ENCODE data around the gene PAAF1.

PAAF1 gene

DNA sequence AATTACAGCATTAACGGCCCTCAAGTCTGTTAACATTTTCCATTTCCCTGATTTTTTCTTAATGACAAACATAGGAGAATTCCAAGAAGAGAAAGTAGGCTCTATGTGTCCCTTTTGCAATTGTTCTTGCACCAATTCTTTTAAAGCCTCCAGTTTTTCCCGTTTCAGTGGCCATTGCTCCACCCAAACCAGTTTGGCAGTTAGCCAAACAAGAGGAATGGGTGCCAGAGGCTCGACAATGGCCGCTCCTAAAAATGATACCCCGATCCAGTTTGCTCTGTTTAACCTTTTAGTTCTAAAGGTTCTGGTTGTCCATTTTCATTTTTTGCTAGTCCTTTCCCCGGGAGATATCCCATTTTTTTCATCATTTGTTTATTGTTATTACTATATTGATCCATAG, 67.3 kb downstream of the PAAF1 start:
- in situ Hi-C loops (cut with HindIII; ENCODE audit: low sequenced_read_pairs), result no loop called here

DNA sequence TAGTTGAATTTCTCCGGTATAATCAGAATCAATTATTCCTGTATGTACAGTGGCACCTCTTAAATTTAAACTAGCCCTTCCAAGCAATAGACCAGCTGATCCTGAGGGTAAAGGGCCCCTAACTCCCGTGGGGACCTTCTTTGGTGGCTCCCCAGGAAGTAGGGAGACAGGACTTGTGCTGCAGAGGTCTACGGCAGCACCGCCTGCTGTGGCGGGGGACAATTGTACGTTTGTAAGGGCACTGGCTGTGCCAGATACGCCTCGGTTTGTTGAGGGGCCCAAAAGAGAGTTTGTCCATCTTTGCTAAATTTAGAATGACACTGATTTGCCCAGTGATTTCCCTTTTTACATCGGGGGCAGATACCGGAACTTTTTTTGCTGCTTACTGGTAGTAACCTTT, 68.1 kb downstream of the PAAF1 start:
- in situ Hi-C loops (cut with HindIII; ENCODE audit: low sequenced_read_pairs), result no loop called here

DNA sequence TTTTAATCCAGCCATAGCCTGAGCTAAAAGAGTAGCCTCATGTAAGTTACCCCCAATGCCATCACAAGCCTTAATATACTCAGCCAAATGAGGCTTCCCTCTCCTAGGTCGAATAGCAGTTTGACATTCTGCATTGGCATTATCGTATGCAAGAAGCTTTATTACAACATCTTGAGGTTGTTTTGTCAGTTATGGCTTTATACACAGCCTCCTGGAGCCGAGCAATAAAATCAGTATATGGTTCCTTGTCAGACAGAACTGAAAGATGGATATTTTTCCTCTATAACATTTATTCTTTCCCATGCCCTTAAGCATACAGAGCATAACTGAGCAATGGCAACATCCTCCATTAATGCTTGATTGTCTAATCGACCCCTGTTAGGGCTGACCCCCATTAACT, 68.6 kb downstream of the PAAF1 start:
- in situ Hi-C loops (cut with HindIII; ENCODE audit: low sequenced_read_pairs), result no loop called here

DNA sequence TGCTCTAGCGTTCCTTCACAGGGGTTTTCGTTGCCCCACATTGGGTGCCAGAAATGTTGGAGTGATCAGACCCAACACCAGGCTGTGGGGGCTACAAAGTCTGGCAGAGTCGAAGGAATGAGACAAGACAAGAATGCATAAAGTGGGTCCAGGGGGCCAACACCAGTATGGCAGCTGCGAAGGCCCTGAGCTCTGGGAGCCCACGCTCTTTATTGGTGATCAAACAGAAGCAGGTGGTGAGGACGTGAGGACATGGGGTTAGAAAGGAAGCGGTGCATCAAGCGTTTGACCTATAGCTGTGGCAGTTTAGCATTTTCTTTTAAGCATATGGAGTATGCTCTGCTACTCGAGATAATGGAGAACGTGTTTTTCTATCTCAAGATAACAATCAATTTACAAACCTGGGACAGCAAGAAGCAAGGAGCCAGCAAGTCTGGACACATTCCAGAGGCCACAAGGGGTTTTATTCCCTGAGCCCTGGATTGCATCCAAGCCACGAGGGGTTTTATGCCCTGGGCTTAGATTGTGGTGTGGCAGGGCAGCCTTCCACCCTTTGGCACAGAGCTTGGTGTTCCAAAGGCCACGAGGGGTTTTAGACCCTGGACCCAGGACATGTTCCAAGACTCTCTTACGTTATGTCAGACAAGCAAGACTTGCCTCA, 70.1 kb downstream of the PAAF1 start:
- in situ Hi-C loops (cut with HindIII; ENCODE audit: low sequenced_read_pairs), result no loop called here

DNA sequence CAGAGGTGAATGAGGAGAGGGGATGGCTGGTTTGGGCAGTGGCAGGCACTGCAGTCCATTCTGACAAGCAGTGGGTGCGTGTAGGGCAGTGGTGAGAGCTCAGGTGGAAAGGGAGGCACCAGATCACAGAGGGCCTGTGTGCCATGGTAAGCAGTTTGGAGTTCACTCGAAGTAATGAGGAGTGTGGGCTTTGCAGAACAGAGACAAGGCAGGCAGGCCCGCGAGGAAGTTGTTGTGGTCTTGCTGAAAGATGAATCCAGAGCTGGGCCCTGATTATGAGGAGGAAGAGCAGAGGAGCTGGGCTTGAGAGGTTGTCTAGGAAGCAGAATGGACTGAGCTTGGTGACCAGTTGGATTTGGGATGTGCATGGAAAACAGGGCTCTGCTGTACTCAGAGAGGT, 72.4 kb downstream of the PAAF1 start:
- in situ Hi-C loops (cut with HindIII; ENCODE audit: low sequenced_read_pairs), result no loop called here

DNA sequence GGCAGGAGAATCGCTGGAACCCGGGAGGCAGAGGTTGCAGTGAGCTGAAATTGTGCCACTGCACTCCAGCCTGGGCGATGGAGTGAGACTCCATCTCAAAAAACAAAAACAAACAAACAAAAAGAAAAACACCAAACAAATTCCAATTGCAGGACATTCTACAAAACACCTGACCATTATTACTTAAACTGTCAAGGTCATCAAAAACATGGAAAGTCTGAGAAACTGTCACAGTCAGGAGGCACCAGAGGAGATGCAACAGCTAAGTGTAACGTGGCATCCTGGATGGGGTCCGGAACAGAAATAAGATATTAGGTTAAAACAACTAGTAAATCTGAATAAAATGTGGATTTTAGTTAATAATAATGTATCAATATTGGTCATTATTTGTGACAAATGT, 73.1 kb downstream of the PAAF1 start:
- in situ Hi-C loops (cut with HindIII; ENCODE audit: low sequenced_read_pairs), result no loop called here

DNA sequence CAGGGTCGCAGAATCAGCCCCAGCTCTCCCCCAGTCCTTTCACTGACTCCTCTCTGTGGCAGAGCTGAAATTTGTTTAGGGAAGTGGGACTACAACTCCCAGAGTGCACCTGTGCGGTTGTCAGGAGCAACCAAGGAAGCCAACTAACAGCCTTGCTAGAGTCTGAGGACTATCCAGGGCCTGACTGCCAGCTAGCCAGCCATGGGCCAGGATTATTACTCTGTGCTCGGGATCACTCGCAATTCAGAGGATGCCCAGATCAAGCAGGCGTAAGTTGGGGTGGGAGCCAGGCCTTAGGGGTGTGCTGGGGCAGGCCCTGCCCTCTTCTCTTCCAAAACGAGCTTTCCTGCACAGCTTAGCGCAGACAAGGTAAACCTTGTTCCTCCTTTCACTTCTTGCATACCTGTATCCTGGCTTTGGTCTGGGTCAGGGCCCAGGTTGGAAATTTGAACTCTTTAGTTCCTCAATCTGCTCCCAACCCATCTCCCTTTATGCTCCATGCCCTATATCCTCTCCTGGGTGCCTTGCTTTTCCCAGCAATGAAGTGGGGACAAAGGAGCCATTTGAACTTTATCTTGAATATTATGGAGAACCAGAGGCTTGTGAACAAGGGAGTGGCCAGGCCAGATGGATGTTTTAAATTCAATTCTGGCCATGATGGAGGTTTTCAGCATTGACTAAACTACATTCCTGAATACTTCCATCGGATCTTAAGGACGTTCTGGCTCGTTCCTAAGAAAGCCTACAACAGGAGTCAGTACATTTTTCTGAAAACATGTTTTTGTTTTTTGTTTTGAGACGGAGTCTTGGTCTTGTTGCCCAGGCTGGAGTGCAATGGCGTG, 74.3 kb downstream of the PAAF1 start, which contains the start of gene DNAJB13:
TSS of gene DNAJB13 (plus strand) at position 158 of the 842 bp plus-strand sequence. CDS start at position 202, 44 bp downstream.
- in situ Hi-C loops (cut with HindIII; ENCODE audit: low sequenced_read_pairs), result no loop called here

DNA sequence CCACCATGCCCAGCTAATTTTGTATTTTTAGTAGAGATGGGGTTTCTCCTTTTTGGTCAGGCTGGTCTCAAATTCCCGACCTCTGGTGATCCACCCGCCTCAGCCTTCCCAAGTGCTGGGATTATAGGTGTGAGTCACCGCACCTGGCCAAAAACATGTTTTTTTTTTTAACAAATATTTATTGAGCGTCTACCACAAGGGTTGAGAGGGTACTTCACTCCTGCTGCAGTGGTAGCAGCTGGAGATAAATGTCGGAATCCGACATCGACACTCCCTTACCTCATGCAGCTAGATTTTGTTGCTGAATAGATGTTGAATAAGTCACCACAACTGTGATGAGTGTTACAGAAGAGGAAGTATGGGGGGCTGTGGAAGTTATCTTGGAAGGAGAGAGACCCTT, 75.0 kb downstream of the PAAF1 start:
- in situ Hi-C loops (cut with HindIII; ENCODE audit: low sequenced_read_pairs), result no loop called here

DNA sequence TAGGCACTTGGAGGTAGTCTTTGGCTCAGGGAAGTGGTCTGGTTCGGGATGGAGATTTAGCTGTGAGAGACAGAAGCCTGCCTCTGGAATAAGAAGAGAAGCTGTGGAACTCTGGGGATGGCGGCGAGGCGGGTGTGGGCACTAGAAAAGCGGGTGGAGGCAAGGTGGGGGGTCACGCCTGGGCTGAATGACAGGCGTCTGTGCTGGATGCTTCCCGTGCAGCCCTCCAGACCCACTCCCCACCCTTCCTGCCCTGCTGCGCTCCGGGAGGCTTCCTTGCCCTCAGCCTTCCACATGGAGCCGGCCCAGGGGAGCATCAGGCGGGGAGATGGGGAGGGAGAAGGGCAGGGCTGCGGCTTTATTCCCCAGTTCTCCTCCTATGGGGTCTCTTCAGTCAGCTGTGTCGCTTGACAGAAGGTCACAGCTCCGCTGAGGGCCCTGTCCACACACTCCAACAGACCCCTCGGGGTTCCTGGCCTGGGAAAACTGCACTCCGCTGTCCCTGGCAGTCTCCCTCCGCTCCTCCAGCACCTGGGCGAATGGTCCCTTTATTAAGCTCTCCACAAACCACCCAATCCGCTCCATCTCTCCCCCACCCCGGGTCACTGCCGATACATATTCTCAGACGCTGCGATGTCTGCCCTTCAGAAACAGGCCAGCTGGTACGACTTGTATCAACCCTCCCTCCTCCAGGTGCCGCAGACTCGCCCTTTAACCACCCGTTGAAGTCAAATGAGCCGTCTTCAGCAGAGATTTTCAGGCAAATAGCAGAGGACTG, 80.3 kb downstream of the PAAF1 start:
- in situ Hi-C loops (cut with HindIII; ENCODE audit: low sequenced_read_pairs), result no loop called here

DNA sequence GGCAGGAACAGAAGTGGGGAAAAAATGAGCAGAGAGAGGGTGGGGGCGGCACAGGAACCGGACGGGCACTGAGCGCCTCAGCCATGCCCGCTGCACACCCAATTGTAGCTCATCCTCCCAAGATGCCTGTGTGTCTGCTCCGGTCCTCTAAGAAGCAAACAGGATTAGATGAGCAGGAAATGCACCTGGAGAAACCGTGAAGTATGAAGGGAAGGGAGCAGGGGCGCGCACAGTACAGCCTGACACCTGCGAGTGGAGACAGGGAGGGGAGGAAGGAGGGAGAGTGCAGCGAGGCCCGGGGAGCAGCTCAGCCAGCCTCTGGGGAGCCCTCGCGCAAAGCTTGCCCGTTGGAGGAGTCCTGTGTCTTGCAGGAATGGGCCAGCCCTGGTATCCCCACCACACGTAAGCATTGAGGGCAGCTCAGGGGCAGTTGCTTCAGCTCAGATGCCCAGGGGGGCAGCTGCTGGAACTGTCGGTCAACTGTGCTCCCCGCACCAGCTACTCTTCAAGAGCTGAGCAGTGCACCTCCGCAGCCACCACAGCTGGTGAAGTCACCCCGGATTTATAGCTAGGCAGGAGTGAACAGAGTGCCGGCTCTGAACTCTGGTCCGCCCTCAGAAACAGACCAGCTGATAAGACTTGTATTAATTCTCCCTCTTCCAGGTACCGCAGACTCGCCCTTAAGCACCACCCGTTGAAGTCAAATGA, 81.0 kb downstream of the PAAF1 start:
- in situ Hi-C loops (cut with HindIII; ENCODE audit: low sequenced_read_pairs), result no loop called here

DNA sequence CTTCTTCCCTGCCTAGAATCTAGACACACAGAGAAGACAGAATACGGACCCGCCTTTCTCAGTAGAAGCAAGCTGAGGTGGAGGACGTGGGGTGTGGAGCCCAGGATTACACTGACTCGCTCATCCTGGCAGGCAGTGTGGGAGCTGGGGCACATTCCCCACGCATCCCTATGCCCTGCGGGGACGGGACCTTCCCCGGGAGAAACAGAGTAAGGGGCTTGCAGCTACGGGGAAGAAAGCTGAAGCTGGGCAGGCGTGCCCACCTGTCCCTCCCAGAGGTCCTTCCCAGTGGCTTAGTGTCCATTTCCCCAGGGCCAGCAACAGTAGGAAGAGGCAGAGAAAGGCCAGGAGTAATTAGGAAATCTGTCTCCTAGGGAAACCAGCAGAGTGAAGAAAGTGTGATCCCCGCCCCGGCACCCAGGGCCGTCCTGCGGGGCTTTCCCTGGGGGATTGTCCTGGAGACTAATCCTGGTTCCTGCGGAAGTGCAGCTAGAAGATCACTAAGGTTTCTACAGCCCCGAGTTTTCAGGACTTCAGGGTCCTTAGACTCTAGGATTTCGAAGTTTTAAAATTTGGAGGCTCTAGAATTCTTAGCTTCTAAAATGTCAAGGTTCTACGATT, 81.8 kb downstream of the PAAF1 start:
- in situ Hi-C loops (cut with HindIII; ENCODE audit: low sequenced_read_pairs), result no loop called here

DNA sequence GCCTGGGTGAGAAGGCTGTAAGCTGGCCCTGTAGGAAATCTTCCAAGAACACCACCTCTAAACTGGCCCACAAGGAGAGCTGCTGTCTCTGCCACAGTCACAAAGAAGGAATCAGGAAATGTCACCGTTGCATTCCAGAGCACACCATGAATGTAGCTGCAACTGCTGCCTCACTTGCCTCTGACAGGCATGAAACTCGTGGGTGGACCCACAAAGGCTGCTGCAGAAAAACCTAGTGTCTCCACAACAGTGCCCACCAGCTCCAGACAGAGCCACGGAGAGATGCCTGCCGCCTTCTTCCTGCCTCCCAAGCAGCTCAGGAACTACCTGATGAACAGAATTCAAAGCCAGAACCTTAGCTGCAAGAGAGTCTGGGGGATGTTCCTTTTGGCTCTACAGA, 84.5 kb downstream of the PAAF1 start:
- in situ Hi-C loops (cut with HindIII; ENCODE audit: low sequenced_read_pairs), result no loop called here

DNA sequence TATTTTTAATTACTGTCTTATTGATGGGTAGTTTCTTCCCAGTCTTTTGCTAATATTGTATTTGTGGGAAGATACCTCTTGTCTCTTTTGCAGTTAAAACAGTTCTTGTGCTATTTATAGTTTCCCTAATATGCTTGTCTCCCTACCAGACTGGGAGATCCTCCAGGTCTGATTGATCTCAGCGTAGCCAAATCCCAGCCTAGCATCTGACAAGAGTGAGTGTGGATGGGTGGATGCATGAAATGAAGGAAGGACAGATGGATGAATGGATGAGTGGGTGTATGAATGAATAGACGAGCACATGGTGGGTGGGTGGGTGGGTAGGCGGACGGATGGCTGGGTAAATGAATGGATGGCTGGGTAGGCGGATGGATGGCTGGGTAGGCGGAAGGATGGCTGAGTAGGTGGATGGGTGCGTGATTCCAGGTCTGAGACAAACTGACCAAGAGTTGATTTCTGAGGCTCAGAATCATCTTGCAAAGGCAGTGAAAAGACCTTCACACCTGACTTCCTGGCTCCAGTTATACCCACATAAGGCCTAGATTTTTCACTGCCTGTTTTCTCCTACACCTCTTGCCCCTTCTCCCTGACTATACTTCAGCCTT, 85.4 kb downstream of the PAAF1 start:
- in situ Hi-C loops (cut with HindIII; ENCODE audit: low sequenced_read_pairs), result no loop called here

DNA sequence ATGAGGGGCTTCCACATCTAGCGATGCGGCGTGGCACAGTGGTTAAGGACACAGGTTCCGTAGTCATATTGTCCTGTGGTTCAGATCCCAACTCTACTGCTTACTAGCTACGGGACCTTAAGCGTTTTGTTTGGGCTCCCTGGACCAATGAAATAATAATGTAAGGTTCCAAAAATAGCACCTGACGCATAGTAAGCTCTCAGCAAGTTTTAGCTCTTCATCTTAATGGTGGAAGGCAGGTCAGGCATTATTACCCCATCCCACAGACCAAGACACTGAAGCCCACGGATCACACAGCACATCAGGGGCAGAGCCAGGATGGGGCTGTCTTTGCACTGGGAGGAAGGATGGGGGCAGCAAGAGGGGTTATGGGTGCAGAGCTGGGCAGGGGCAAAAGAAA, 87.1 kb downstream of the PAAF1 start:
- in situ Hi-C loops (cut with HindIII; ENCODE audit: low sequenced_read_pairs), result no loop called here

DNA sequence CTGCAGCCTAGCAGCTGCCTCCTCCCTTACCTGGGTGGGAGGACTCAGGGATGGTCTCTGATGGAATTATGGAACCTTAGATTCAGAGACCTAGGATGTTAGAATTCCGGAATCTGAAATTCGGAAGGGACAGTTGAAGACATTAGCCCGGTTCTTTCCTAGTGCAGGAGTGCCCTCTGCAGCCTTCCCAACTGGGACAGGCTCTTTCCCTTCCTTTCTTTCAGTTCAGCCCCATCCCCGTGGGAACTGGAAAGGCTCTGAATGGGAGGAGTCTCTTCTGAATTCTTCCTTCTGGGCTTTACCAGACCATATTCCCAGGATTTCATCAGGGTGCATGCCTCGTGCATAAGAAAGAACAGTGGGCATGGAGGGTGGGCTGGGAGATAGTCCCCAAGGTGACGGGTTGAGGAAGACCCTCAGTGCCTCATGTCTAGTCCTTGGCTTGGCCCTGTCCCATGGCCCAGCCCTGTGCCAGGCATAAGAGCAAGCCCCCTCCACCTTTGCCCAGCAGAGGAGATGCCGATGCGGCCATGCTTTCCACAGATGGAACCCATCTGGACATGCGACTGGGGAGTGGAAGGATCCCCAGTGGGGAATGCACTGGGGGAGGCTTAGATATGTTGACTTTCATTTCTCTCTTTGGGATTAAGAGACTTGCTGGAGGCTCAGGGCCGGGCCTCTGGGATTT, 88.4 kb downstream of the PAAF1 start:
- in situ Hi-C loops (cut with HindIII; ENCODE audit: low sequenced_read_pairs), result no loop called here

DNA sequence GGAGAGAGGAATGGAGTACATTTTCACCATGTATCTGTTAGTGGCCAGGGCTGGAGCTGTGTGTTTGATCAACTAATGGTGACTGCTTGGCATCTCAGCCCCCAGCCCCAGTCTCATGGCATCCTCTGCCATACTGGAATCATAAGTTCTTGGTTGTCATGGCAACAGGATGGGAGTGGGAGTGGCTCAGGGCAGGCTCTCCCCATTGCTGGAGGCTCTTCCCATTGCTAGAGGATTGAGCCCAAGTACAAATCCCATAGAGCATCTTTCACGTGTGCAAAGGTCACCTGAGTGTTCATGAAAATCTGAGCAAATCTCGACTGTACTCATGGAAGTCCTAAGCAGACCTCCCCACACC, 88.9 kb downstream of the PAAF1 start:
- in situ Hi-C loops (cut with HindIII; ENCODE audit: low sequenced_read_pairs), result no loop called here

DNA sequence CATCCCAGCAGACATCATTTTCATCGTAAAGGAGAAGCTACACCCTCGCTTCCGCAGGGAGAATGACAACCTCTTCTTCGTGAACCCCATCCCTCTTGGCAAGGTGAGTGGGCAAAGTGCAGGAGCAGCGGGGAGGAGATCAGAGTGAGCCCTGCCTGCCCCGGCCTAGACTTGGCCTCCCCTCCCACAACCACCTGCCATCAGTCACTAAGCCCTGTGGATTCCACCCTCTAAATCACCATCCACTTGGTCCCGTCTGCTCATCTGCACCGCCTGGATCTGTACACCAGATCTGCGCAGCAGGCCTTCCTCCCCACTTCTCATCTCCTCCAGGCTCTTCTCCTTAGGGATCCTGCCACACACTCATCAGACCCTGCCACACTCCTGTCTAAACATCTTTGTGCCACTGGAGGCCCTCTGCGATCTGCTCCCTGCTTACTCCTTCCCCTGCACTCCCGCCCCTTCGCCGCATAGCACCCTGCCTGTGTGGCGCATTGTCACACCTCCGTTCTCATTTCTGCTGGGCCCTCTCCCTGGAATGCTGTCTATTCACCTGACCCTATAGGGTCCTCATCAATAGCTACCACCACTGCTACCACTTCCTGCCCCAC, 91.7 kb downstream of the PAAF1 start:
- in situ Hi-C loops (cut with HindIII; ENCODE audit: low sequenced_read_pairs), result no loop called here

DNA sequence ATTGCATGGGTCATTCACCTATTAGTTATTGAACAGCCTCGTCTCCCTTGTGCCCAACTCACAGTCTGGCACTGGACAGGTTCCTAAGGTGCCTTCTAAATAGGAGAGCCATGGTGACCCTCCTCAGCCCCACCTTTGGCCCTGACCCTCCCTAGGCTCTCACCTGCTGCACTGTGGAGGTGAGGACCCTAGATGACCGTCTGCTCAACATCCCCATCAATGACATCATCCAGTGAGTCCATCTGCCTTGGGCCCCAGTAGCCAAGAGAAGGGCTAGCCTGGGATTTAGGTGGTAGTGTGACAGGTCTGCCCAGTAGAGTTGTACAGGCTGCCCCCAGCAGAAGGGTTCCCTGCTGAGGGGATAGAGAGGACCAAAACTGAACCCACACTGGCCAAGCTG, 92.3 kb downstream of the PAAF1 start:
- in situ Hi-C loops (cut with HindIII; ENCODE audit: low sequenced_read_pairs), result no loop called here
